OCI-LY7 (cell line): ENCODE measurements around the gene EDEM3.
"Not testable (repeated sequence)": the region's sequence is repeated elsewhere in the genome, so short reads cannot be mapped to it uniquely, and the experiment has no call there.

Experiments used
- EZH2phosphoT487 ChIP-seq: fragments of 200-600 bp; sonication (generic); IDR thresholded peaks from 2 replicates; pipeline ENCODE4 v1.6.1; 2018; ENCODE audit warnings: low read depth, borderline replicate concordance, mild to moderate bottlenecking, mixed run types, antibody characterized with exemption, low read length, moderate library complexity, mixed read lengths
- TF ChIP-seq, protein P1 (sequence below): fragments of 200-600 bp; sonication (generic); conservative IDR thresholded peaks from 2 replicates; pipeline ENCODE4 v1.5.1; 2014; ENCODE audit warnings: mild to moderate bottlenecking, antibody characterized with exemption, low read length, moderate library complexity, mixed read lengths

DNA sequence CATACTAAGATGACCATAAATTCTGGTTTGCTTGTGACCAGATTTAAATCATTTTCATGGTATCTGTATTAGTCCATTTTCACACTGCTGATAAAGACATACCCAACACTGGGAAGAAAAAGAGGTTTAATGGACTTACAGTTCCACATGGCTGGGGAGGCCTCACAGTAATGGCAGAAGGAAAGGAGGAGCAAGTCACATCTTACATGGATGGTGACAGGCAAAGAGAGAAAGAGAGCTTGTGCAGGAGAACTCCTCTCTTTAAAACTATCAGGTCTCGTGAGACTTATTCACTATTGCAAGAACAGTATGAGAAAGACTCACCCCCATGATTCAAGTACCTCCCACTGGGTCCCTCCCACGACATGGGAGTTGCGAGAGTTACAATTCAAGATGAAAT lies 8.9 kb upstream of the EDEM3 start:
- TF ChIP-seq, protein P1, sequence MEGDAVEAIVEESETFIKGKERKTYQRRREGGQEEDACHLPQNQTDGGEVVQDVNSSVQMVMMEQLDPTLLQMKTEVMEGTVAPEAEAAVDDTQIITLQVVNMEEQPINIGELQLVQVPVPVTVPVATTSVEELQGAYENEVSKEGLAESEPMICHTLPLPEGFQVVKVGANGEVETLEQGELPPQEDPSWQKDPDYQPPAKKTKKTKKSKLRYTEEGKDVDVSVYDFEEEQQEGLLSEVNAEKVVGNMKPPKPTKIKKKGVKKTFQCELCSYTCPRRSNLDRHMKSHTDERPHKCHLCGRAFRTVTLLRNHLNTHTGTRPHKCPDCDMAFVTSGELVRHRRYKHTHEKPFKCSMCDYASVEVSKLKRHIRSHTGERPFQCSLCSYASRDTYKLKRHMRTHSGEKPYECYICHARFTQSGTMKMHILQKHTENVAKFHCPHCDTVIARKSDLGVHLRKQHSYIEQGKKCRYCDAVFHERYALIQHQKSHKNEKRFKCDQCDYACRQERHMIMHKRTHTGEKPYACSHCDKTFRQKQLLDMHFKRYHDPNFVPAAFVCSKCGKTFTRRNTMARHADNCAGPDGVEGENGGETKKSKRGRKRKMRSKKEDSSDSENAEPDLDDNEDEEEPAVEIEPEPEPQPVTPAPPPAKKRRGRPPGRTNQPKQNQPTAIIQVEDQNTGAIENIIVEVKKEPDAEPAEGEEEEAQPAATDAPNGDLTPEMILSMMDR: not testable (repeated sequence)
- not testable (repeated sequence) for TF ChIP-seq EZH2phosphoT487
